Measurements from ENCODE around the gene ZNF512.
"Not testable (repeated sequence)": the region's sequence is repeated elsewhere in the genome, so short reads cannot be mapped to it uniquely, and the experiment has no call there.

ZNF512 gene, protein sequence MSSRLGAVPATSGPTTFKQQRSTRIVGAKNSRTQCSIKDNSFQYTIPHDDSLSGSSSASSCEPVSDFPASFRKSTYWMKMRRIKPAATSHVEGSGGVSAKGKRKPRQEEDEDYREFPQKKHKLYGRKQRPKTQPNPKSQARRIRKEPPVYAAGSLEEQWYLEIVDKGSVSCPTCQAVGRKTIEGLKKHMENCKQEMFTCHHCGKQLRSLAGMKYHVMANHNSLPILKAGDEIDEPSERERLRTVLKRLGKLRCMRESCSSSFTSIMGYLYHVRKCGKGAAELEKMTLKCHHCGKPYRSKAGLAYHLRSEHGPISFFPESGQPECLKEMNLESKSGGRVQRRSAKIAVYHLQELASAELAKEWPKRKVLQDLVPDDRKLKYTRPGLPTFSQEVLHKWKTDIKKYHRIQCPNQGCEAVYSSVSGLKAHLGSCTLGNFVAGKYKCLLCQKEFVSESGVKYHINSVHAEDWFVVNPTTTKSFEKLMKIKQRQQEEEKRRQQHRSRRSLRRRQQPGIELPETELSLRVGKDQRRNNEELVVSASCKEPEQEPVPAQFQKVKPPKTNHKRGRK

DNA sequence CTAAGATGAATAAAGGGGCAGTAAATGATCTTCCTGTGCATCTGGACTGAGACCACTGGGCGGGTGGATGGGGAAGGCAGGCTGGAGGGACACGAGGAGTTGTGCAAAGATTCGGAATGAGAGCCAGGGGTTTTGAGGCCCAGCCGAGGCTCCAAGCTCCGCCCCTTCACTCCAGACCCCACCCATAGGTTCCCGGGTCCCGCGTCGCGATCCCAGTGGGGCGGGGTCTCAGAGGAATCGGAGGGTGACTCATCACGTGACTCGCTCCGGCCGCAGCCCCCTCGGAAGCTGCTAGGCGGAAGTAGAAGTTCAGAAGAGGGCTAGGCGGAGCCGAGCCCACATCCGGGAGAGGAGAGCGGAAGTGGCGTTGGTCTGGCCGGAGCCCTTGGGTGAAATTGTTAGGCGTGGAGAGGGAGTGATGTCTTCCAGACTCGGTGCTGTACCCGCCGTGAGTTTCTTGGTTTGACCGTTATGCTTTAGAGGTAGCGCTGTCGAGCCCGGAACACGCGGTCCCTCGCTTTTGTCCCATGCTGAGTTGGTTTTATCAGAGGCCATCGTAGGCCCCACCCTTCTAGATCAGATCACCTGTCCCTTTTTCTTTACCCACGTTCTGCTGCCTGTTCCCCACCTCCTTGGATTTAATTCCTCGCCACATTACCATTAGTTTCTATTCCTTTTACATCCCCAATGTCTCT lies at the start of gene ZNF512:
Gene ZNF512, plus strand, starts transcription at position 348 of the 695 bp plus-strand sequence. Its CDS starts 71 bp downstream, at position 419.
- DNase-seq = peak; percentile 71

DNA sequence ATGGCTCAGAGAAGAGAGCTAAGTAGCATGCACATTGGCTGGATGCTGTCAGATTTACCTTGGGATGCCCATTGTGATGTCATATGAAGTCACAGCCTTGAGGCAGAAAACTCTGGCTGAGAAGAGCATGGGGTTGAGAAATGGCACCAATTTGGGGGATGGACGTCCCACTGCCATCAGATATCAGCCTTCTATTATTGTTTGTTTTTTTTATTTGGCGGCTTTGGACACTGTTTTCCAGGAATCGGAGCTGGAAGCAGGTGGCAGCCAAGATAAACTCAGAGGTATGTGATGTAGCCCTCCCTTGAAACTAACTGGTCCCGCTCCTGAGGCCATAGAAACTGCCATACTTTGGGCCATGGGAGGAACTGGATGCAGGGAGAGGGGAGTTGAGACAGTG lies 45.6 kb upstream of the ZNF512 start:
- DNase-seq = no peak

DNA sequence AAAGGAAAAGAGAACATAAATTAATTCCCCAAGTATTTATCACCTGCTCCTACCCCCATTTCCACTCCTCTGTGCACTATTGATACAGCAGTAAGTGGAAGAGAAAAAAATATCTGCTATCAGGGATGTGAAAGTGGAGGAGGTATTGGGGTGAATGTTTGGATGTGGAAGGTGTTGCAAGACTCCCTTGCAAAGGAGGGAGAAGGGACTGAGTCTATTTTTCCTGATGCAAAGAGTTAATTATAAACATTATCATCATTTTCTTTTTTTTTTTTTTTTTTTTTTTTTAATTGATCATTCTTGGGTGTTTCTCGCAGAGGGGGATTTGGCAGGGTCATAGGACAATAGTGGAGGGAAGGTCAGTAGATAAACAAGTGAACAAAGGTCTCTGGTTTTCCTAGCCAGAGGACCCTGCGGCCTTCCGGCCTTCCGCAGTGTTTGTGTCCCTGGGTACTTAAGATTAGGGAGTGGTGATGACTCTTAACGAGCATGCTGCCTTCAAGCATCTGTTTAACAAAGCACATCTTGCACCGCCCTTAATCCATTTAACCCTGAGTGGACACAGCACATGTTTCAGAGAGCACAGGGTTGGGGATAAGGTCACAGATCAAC lies 43.9 kb upstream of the ZNF512 start:
- DNase-seq = not testable (repeated sequence)

DNA sequence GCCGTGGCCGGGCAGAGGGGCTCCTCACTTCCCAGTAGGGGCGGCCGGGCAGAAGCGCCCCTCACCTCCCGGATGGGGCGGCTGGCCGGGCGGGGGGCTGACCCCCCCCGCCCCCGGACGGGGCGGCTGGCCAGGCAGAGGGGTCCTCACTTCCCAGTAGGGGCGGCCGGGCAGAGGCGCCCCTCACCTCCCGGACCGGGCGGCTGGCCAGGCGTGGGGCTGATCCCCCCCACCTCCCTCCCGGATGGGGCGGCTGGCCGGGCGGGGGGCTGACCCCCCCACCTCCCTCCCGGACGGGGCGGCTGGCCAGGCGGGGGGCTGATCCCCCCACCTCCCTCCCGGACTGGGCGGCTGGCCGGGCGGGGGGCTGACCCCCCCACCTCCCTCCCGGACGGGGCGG lies 43.2 kb upstream of the ZNF512 start:
- not testable (repeated sequence) for DNase-seq

DNA sequence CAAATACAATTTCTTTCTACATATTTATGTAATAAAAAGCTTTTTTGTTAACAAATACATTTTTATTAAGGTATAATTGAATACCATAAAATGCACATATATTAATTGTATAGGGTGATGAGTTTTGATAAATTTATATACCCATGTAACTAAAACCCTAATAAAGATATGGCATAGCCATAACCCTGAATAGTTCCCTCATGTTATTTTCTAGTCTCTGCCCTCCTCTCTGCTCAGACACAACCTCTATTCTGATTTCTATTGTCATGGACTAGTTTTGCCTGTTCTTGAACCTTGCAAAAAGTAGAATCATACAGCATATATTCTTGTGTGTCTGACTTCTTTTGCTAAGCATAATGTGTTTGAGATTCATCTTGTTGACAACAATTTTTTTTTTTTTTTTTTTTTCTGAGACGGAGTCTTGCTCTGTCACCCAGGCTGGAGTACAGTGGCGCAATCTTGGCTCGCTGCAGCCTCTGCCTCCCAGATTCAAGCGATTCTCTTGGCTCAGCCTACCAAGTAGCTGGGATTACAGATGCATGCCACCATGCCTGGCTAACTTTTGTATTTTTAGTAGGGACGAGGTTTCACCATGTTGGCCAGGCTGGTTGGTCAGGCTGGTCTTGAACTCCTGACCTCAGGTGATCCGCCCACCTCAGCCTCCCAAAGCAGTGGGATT lies 38.6 kb upstream of the ZNF512 start:
- DNase-seq = no peak

DNA sequence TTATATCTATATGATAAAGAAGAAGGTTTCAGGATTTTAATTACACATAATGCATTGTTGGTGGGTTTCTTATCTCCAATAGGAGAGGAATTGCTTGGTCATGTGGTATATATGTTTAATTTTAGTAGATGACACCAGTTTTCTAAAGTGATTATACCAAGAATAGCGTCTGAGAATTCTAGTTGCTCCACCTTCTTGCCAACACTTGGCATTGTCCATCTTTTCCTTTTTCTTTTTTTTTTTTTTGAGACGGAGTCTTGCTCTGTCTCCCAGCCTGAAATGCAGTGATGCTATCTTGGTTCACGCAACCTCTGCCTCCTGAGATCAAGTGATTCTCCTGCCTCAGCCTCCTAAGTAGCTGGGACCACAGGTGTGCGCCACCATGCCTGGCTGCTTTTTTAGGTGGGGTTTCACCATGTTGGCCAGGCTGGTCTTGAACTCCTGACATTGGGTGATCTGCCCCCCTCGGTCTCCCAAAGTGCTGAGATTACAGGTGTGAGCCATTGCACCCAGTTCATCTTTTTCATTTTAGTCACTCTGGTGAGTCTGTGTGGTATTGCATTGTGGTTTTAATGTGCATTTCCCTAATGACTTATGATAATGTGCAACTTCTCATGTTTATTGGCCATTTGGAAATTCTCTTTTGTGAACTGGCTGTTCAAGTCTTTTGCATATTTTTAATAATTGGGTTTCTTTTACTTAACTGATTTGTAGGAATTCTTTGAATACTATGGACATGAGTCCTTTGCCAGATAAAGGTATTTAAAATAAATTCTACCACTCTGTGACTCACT lies 37.3 kb upstream of the ZNF512 start:
- DNase-seq = no peak

DNA sequence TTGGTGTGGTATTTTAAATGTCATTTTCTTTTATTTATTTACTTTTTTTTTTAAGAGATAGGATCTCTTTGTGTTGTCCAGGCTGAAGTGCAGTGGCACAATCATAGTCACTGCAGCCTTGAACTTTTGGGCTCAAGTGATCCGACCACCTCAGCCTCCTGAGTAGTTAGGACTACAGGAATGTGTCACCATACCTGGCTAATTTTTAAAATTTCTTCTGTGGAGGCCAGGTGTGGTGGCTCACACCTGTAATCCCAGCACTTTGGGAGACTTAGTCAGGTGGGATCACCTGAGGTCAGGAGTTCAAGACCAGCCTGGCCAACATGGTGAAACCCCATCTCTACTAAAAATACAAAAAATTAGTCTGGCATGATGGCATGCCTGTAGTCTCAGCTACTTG lies 33.5 kb upstream of the ZNF512 start:
- no peak for DNase-seq

DNA sequence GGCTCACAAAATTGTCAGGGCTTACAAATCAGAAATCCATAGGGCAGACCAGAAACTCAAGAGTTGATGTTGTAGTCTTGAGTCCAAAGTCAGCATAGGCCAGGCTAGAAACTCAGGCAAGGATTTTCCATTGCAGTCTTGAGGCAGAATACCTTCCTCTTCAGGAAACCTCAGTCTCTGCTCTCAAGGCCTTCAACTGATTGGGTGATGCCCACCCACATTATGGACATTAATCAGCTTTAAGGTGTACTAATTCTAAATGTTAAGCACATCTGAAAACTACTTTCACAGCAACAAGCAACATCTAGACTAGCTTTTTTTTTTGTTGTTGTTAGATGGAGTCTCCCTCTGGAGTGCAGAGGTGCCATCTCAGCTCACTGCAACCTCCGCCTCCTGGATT lies 31.3 kb upstream of the ZNF512 start:
- no peak for DNase-seq

DNA sequence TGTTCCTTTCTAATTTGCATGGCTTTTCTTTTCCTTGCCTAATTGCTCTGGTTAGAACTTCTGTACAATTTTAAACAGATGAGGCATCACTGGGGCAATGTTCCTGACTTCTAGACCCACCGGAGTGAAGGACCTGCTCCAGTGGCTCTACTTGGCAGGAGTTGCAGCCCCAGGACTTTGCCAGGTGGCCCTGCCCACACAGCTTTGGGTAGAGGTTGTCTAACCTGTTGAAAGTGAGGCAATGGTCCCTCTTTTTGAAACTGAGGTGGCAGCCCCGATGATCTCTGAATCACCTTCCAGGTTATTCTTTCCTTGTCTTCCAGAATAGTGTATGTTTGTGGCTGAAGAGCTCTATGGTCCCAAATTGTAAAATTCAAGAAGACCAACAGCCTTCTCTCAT lies 29.9 kb upstream of the ZNF512 start:
- DNase-seq = no peak

DNA sequence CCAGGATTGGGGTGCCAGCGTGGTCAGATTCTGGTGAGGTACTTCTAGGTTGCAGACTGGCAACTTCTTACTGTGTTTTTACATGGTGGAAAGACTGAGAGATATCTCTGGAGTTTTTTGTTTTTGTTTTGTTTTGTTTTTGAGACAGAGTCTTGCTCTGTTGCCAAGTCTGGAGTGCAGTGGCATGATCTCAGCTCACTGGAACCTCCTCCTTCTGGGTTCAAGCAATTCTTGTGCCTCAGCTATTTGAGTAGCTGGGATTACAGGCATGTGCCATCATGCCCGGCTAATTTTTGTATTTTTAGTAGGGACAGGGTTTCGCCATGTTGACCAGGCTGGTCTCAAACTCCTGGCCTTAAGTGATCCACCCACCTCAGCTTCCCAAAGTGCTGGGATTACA lies 28.4 kb upstream of the ZNF512 start:
- DNase-seq = not testable (repeated sequence)

DNA sequence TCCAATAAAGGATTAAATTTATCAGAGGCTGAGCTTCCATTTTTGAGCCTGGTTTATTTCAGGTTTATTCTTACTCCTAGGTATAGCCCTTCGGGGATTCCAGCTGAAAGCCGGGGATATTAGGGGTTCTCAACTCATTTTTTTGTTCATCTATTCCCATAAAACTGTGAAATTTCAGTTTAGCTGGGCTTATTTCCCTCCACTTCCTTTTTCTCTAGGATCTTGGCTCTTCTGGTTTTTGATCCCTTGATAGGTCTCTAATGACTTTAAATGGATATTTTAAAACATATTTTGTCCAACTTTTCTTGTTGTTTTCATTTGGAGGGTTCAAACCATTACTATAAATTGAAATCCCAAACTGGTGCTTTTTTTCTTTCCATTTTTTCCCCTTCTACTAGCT lies 23.6 kb upstream of the ZNF512 start:
- DNase-seq = no peak

DNA sequence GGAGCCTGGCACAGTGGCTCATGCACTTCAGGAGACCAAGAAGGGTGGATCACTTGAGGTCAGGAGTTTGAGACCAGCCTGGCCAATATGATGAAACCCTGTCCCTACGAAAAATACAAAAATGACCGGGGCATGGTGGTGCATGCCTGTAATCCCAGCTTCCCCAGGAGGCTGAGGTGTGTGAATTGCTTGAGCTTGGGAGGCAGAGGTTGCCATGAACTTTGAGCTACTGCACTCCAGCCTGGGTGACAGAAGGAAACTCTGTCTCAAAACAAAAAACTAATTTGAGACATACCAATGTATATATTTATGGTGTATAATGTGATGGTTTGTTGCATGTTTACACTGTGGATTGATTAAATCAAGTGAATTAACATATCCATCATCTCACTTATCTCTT lies 21.8 kb upstream of the ZNF512 start:
- DNase-seq = no peak

DNA sequence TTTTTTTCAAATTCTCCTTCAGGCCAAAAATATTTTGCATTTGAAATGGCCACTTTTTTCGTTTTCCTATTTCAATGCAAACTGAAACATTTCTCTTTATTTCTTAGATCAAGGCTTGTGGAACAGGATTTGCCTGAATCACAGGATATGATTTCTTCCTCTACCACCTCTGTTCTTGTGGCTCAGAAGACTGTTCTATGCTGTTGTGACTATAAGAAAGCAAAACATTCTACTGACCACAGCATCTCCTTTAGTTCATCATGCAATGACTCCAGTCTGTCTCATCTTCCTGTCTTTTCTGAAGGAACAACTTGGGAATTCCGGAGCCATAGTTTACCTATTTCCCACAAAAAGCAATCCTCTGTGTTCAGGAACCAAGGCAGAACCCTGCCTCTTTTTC lies 16.2 kb upstream of the ZNF512 start:
- no peak for DNase-seq

DNA sequence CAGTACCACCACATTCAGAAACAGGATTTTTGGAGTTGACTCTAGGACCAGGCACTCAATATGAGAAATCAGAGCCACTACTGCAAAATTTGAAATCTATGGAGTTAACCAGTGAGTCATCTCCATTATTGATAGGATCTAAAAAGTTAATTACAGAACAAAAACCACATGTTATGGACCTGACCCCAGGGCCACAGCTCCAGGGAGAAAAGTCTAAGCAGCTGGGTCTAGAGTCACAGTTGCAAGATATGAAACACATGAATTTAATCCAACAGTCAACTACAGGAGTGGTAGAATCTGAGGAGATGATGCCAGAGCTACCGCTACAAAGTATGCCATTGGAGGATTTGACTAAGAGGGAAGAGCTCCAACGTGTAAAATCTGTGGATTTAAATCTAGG lies 13.4 kb upstream of the ZNF512 start:
- no peak for DNase-seq

DNA sequence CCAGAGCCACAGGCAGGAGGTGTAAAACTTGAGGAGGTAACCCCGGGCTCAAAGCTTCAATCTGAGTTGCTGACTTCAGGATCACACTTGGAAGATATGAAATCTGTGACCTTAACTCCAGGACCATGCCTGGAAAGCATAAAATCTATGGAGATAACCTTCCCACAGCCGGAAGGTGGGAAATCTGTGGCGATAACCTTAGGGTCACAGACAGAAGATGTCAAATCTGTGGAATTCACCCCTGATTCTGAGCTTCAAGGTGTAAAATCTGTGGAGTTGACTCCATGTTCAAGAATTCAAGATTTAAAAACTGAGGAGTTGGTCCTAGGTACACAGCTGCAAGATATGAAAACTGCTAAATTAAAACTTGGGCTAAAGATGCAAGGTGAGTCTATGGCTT lies 11.6 kb upstream of the ZNF512 start:
- DNase-seq = no peak

DNA sequence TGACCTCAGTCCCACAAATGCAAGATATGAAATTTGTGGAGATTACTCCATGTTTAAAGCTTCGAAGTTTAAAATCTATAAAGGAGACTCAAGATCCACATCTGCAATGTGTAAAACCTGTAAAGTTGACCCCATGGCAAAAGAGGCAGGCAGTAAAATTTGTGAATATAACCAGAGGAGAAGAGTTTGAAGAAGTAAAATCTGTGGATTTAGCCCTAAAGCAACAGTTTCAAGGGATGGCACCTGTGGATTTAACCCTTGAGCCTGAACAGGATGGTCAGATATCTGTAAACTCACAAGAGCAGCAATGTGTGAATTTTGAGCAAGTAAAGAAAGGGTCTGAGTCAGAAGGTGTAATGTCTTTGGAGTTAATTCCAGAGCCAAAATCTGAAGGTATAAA lies 11.2 kb upstream of the ZNF512 start:
- DNase-seq = no peak

DNA sequence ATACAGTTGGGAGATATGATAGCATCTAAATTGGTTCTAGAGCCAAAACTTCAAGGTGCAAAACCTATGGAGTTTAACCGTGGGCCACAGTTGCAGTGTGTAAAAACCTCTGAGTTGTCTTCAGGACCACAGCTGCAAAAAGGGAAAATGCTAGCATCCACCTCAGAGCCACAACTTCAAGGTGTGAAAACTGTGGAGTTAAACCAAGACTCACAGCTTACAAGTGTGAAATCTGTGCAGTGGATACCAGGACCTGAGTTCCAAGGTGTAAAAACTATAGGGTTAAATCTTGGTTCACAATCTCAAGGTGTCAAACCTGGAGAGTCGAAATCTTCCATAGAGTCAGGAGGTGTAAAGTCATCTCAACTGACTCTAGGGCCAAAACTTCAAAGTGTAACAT lies 10.4 kb upstream of the ZNF512 start:
- DNase-seq = no peak

DNA sequence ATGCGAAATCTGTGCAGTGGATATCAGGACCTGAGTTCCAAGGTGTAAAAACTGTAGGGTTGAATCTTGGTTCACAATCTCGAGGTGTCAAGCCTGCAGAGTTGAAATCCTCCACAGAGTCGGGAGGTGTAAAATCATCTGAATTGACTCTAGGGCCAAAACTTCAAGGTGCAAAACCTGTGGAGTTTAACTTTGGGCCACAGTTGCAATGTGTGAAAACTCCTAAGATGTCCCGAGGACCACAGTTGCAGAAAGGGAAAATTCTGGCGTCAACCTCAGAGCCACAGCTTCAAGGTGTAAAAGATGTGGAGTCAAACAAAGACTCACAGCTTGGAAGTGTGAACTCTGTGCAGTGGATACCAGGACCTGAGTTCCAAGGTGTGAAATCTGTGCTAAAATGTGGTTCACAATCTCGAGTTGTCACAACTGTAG lies 9.8 kb upstream of the ZNF512 start:
- DNase-seq = no peak

DNA sequence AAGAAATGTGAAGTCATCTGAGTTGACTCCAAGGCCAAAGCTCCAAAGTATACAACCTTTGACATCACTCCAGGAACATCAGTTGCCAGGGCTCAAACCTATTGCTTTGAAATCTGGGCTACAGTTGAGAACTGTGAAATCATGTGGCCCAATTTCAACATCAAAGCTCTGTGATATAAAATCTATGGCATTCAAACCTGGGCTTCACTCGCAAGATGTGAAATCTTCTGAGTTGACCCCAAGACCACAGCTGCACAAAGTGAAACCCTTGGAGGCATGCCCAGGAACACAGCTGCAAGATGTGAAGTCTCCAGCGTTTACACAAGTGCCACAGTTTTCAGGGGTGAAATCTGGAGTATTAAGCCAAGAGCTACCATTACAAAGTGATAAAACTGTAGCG lies 9.4 kb upstream of the ZNF512 start:
- DNase-seq = no peak

DNA sequence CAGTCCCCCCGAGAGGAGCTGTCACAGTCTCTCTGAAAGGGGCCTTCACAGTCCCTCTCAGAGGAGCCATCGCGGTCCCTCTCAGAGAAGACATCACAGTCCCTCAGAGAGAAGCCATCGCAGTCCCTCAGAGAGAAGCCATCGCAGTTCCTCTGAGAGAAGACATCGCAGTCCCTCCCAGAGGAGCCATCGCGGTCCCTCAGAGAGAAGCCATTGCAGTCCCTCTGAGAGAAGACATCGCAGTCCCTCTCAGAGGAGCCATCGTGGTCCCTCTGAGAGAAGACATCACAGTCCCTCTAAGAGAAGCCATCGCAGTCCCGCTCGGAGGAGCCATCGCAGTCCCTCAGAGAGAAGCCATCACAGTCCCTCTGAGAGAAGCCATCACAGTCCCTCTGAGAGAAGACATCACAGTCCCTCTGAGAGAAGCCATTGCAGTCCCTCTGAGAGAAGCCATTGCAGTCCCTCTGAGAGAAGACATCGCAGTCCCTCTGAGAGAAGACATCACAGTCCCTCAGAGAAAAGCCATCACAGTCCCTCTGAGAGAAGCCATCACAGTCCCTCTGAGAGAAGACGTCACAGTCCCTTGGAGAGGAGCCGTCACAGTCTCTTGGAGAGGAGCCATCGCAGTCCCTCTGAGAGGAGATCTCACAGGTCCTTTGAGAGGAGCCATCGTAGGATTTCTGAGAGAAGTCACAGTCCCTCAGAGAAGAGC lies 1.3 kb upstream of the ZNF512 start:
- no peak for DNase-seq

DNA sequence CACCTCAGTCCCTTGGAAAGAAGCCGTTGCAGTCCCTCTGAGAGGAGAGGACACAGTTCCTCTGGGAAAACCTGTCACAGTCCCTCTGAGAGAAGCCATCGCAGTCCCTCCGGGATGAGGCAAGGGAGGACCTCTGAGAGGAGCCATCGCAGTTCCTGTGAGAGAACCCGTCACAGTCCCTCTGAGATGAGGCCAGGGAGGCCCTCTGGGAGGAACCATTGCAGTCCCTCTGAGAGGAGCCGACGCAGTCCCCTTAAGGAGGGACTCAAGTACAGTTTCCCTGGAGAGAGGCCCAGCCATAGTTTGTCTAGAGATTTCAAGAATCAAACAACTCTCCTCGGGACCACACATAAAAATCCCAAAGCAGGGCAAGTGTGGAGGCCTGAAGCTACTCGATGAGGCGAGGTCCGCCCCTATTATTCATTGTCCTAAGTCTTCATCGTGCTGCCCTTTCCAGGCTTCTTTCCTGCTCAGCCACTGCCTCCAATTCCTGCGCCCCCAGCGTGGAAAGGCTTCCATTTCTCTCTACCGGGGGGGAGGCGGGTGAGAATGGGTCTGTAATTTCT lies 630 bp upstream of the ZNF512 start:
- DNase-seq = no peak
